Astrocyte (in vitro differentiated cells and primary cell): Measurements from ENCODE around the gene RMND5B. TPM values are rescaled to one million over a fixed set of nuclear protein-coding genes. Genes with fewer than 3 reads are reported as not detected.

Experiments used
- DNase-seq: peaks from one replicate; pipeline ENCODE4 v3.0.0-alpha.2; 2010; ENCODE audit warnings: low read depth
- FAIRE-seq: peaks from 2 replicates; lab custom pipeline; 2011; peaks lifted over from hg19 to GRCh38; lab: Jason Lieb, UNC
- H2AFZ ChIP-seq: 2 replicates; pipeline ENCODE4 v1.6.0; 2012; ENCODE audit warnings: low read depth, low read length, inconsistent platforms
- H3K27ac ChIP-seq: 2 replicates; pipeline ENCODE4 v1.5.1; 2011; ENCODE audit warnings: low read depth, low read length, inconsistent platforms
- H3K27me3 ChIP-seq: 2 replicates; pipeline ENCODE4 v1.6.0; 2011; ENCODE audit warnings: low read length, inconsistent platforms; ENCODE audit not compliant: insufficient read depth
- H3K36me3 ChIP-seq: 2 replicates; pipeline ENCODE4 v1.5.1; 2011; ENCODE audit warnings: low read length, inconsistent platforms; ENCODE audit not compliant: insufficient read depth
- H3K4me1 ChIP-seq: 2 replicates; pipeline ENCODE4 v1.5.1; 2011; ENCODE audit warnings: low read length, inconsistent platforms; ENCODE audit not compliant: insufficient read depth
- H3K4me2 ChIP-seq: 2 replicates; pipeline ENCODE4 v1.6.0; 2012; ENCODE audit warnings: low read length, inconsistent platforms
- H3K4me3 ChIP-seq: 2 replicates; pipeline ENCODE4 v1.5.1; 2011; ENCODE audit warnings: low read depth, mild to moderate bottlenecking, low read length, inconsistent platforms; ENCODE audit not compliant: insufficient read depth
- H3K79me2 ChIP-seq: 2 replicates; pipeline ENCODE4 v1.6.0; 2012; ENCODE audit warnings: mild to moderate bottlenecking, low read length, inconsistent platforms; ENCODE audit not compliant: insufficient read depth
- H3K9ac ChIP-seq: 2 replicates; pipeline ENCODE4 v1.6.0; 2012; ENCODE audit warnings: mild to moderate bottlenecking, low read length, inconsistent platforms
- H3K9me3 ChIP-seq: 2 replicates; pipeline ENCODE4 v1.5.1; 2012; ENCODE audit warnings: low read depth, mild to moderate bottlenecking, low read length, inconsistent platforms; ENCODE audit not compliant: insufficient read depth
- H4K20me1 ChIP-seq: 2 replicates; pipeline ENCODE4 v1.6.0; 2012; ENCODE audit warnings: low read length, inconsistent platforms; ENCODE audit not compliant: insufficient read depth
- H3K27ac Mint-ChIP-seq: one replicate; pipeline ENCODE4 v1.8.0; 2021; ENCODE audit warnings: mild to moderate bottlenecking, mixed read lengths; ENCODE audit not compliant: unreplicated experiment
- H3K27me3 Mint-ChIP-seq: one replicate; pipeline ENCODE4 v1.8.0; 2021; ENCODE audit warnings: low read depth, mixed read lengths; ENCODE audit not compliant: unreplicated experiment
- H3K36me3 Mint-ChIP-seq: one replicate; pipeline ENCODE4 v1.8.0; 2021; ENCODE audit warnings: low read depth, mixed read lengths; ENCODE audit not compliant: unreplicated experiment
- H3K4me1 Mint-ChIP-seq: one replicate; pipeline ENCODE4 v1.8.0; 2021; ENCODE audit warnings: low read depth, mixed read lengths; ENCODE audit not compliant: unreplicated experiment
- H3K4me3 Mint-ChIP-seq: one replicate; pipeline ENCODE4 v1.8.0; 2021; ENCODE audit warnings: mild to moderate bottlenecking, moderate library complexity, mixed read lengths; ENCODE audit not compliant: unreplicated experiment
- H3K9me3 Mint-ChIP-seq: one replicate; pipeline ENCODE4 v1.8.0; 2021; ENCODE audit warnings: mild to moderate bottlenecking, mixed read lengths; ENCODE audit not compliant: unreplicated experiment
- EZH2 ChIP-seq: IDR thresholded peaks from 2 replicates; pipeline ENCODE4 v1.6.1; 2012; ENCODE audit warnings: mild to moderate bottlenecking, low read length, inconsistent platforms; ENCODE audit not compliant: insufficient read depth
- total RNA-seq: library from RNA; stranded (reverse); gene quantifications from 2 replicates; pipeline ENCODE4 v1.2.1, GENCODE V29; 2021
- TF ChIP-seq, protein P1 (sequence below): IDR thresholded peaks from 2 replicates; pipeline ENCODE4 v1.5.1; 2011; ENCODE audit warnings: low read depth, mild to moderate bottlenecking, inconsistent platforms, low read length, moderate library complexity; ENCODE audit not compliant: insufficient read depth

The RMND5B gene
- total RNA-seq, 1 donor from 2014 or later, result 14.3 TPM

DNA sequence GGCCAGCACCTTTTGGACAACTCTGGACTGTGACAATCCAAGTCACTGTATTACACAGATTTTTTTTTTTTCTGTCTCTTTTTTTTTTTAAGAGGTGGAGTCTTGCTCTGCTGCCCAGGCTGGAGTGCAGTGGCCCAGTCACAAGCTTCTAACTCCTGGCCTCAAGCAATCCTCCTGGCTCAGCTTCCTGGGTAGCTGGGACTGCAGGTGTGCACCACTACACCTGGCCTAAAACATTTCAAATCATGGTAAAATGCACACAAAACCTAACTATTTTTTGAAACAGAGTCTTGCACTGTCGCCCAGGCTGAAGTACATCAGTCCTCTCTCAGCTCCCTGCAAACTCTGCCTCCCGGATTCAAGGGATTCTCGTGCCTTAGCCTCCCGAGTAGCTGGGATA lies 24.7 kb upstream of the RMND5B start:
- DNase-seq, result no peak
- peaks cover 27% of the 10 kb centered on the region for H3K27me3 Mint-ChIP-seq
- no peak for FAIRE-seq
- no peaks in the 10 kb centered on the region for H4K20me1 ChIP-seq
- no peaks in the 10 kb centered on the region for H3K9me3 Mint-ChIP-seq
- H3K36me3 Mint-ChIP-seq, result no peaks in the 10 kb centered on the region
- H3K4me1 ChIP-seq, result no peaks in the 10 kb centered on the region
- no peaks in the 10 kb centered on the region for H3K36me3 ChIP-seq
- TF ChIP-seq, protein P1, sequence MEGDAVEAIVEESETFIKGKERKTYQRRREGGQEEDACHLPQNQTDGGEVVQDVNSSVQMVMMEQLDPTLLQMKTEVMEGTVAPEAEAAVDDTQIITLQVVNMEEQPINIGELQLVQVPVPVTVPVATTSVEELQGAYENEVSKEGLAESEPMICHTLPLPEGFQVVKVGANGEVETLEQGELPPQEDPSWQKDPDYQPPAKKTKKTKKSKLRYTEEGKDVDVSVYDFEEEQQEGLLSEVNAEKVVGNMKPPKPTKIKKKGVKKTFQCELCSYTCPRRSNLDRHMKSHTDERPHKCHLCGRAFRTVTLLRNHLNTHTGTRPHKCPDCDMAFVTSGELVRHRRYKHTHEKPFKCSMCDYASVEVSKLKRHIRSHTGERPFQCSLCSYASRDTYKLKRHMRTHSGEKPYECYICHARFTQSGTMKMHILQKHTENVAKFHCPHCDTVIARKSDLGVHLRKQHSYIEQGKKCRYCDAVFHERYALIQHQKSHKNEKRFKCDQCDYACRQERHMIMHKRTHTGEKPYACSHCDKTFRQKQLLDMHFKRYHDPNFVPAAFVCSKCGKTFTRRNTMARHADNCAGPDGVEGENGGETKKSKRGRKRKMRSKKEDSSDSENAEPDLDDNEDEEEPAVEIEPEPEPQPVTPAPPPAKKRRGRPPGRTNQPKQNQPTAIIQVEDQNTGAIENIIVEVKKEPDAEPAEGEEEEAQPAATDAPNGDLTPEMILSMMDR, result no peak
- TF ChIP-seq EZH2, result no peak
- H2AFZ ChIP-seq, result no peak overlapping the region
- no peak overlapping the region for H3K9ac ChIP-seq
- H3K27me3 ChIP-seq, result no peaks in the 10 kb centered on the region
- no peak overlapping the region for H3K4me3 ChIP-seq
- H3K4me2 ChIP-seq, result no peak overlapping the region
- no peaks in the 10 kb centered on the region for H3K9me3 ChIP-seq
- H3K4me1 Mint-ChIP-seq, result no peaks in the 10 kb centered on the region
- no peak overlapping the region for H3K27ac Mint-ChIP-seq
- no peak overlapping the region for H3K4me3 Mint-ChIP-seq
- no peak overlapping the region for H3K27ac ChIP-seq
- no peaks in the 10 kb centered on the region for H3K79me2 ChIP-seq

DNA sequence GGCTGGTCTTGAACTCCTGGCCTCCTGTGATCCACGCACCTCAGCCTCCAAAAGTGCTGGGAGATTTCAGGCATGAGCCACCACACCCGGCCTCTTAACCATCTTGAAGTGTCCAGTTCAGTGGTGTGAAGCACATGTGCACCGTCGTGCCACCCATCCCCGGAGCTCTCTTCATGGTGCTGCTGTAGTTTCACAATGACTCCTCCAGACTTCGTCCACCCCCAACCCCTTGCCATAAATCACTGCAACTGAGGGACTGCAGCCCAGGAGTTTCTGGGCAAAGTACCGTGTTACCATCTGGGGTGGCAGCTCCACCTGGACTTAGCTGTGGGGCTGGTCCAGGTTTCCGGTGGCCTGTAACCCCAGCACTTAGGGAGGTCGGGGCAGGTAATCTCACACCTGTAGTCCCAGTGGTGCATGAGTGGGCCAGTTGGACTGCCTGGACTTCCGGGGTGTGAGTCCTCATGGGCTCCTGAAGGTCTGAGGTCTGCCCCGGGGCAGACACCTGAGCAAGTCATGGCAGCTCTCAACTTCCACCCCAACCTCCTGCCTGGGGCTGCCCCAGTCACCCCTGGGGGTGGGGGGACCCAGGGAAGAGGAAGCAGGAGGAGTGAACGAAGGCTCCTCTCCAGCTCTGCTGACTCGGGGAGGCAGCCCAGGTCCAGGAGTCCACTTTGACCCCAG lies 24.1 kb upstream of the RMND5B start:
- Mint-ChIP-seq H3K27ac (no peak overlapping the region), H3K4me1 (no peaks in the 10 kb centered on the region), H3K27me3 (peaks cover 28% of the 10 kb centered on the region), H3K4me3 (no peak overlapping the region), H3K36me3 (no peaks in the 10 kb centered on the region), H3K9me3 (no peaks in the 10 kb centered on the region)
- FAIRE-seq (no peak), DNase-seq (no peak)
- H3K27me3 ChIP-seq, result no peaks in the 10 kb centered on the region
- H3K9ac ChIP-seq, result no peak overlapping the region
- no peak overlapping the region for H3K27ac ChIP-seq
- no peak for TF ChIP-seq EZH2
- TF ChIP-seq, protein P1, result no peak
- no peaks in the 10 kb centered on the region for H3K36me3 ChIP-seq
- H3K4me2 ChIP-seq, result no peak overlapping the region
- no peaks in the 10 kb centered on the region for H4K20me1 ChIP-seq
- no peak overlapping the region for H3K4me3 ChIP-seq
- H3K9me3 ChIP-seq, result no peaks in the 10 kb centered on the region
- no peak overlapping the region for H2AFZ ChIP-seq
- no peaks in the 10 kb centered on the region for H3K4me1 ChIP-seq
- no peaks in the 10 kb centered on the region for H3K79me2 ChIP-seq

DNA sequence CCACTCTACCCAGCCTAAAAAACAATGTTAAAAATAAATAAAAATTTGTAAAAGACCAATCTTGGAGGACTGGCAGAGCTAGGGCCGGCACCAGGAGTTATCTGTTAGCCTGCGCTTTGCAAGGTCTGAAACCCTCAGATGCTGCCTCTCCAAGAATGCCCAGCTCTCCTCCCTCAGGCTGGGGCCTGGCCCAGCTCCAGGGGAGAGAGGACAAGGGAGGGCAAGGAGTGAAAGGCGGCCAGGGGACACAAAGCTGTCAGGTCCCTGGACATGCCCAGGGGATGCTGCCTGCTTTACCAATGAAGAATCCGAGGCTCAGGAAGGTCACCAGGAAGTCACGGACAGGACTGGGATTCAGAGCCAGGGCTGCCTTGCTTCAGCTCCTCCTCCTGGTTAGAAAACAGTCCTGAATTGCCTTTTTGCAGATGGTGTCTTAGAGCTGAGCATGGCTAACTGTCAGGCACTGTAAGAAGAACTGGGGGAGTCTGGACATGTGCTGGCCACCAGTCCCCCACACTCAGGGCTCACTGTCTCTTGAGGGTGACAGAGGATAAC lies 23.0 kb upstream of the RMND5B start:
- no peak overlapping the region for H2AFZ ChIP-seq
- no peaks in the 10 kb centered on the region for H3K79me2 ChIP-seq
- Mint-ChIP-seq H3K9me3 (no peaks in the 10 kb centered on the region), H3K27me3 (peaks cover 31% of the 10 kb centered on the region), H3K4me1 (no peaks in the 10 kb centered on the region), H3K36me3 (no peaks in the 10 kb centered on the region), H3K4me3 (no peak overlapping the region), H3K27ac (no peak overlapping the region)
- H3K4me3 ChIP-seq, result no peak overlapping the region
- H3K9me3 ChIP-seq, result no peaks in the 10 kb centered on the region
- H4K20me1 ChIP-seq, result no peaks in the 10 kb centered on the region
- peaks cover 5% of the 10 kb centered on the region for H3K27me3 ChIP-seq
- H3K4me1 ChIP-seq, result no peaks in the 10 kb centered on the region
- H3K9ac ChIP-seq, result no peak overlapping the region
- no peak overlapping the region for H3K4me2 ChIP-seq
- FAIRE-seq, result no peak
- no peak for TF ChIP-seq EZH2
- TF ChIP-seq, protein P1, result no peak
- DNase-seq, result no peak
- H3K36me3 ChIP-seq, result no peaks in the 10 kb centered on the region
- H3K27ac ChIP-seq, result no peak overlapping the region
